HEK293 (cell line): ENCODE measurements around the gene PABPC1L2B.
"Not testable (repeated sequence)": the region's sequence is repeated elsewhere in the genome, so short reads cannot be mapped to it uniquely, and the experiment has no call there.

Source experiments
- ZNF670 ChIP-seq: fragments of 450-650 bp; formaldehyde crosslinking; IDR thresholded peaks from 2 replicates; pipeline ENCODE4 v1.5.1; 2016; ENCODE audit warnings: missing biosample characterization, missing genetic modification characterization, low read depth
- TF ChIP-seq, protein P1 (sequence below): fragments of 450-650 bp; formaldehyde crosslinking; IDR thresholded peaks from 2 replicates; pipeline ENCODE4 v1.5.1; 2016; ENCODE audit warnings: missing biosample characterization, missing genetic modification characterization

DNA sequence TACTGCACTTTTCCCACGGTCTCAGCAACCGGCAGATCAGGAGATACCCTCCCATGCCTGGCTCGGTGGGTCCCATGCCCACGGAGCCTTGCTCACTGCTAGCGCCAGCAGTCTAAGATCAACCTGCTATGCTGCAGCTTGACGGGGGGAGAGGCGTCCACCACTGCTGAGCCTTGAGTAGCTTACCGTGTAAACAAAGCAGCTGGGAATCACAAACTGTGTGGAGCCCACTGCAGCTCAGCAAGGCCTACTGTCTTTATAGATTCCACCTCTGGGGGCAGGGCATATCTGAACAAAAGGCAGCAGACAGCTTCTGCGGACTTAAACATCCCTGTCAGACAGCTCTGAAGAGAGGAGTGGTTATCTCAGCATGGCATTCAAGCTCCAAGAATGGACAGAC is 42.8 kb upstream of the PABPC1L2B start:
- TF ChIP-seq ZNF670 (tag by site-specific recombination): not testable (repeated sequence)
- TF ChIP-seq, protein P1, sequence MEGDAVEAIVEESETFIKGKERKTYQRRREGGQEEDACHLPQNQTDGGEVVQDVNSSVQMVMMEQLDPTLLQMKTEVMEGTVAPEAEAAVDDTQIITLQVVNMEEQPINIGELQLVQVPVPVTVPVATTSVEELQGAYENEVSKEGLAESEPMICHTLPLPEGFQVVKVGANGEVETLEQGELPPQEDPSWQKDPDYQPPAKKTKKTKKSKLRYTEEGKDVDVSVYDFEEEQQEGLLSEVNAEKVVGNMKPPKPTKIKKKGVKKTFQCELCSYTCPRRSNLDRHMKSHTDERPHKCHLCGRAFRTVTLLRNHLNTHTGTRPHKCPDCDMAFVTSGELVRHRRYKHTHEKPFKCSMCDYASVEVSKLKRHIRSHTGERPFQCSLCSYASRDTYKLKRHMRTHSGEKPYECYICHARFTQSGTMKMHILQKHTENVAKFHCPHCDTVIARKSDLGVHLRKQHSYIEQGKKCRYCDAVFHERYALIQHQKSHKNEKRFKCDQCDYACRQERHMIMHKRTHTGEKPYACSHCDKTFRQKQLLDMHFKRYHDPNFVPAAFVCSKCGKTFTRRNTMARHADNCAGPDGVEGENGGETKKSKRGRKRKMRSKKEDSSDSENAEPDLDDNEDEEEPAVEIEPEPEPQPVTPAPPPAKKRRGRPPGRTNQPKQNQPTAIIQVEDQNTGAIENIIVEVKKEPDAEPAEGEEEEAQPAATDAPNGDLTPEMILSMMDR: not testable (repeated sequence)
